Esophagus squamous epithelium (tissue), 5 donors: ENCODE results near the gene PACC1. TPM values are rescaled to one million over a fixed set of nuclear protein-coding genes. Genes with fewer than 3 reads are reported as not detected.
A peak's percentile ranks its signal among the peaks of the same experiment; 100 is the strongest.

Experiments
- DNase-seq: peaks from one replicate; lab custom pipeline; 2025; lab: John Stamatoyannopoulos, UW
- H3K27ac ChIP-seq, 4 donors: fragments of 200-600 bp; sonication (generic); one replicate each; pipeline ENCODE4 v1.5.1; 2016 to 2019; ENCODE audit warnings: mild to moderate bottlenecking in 1 of 4
- H3K27me3 ChIP-seq, 4 donors: fragments of 200-600 bp; sonication (generic); 1 replicate in 3 of 4; 2 replicates in 1 of 4; pipeline versions ENCODE4 v1.5.1 to v1.6.0; 2017 to 2021; ENCODE audit warnings: antibody characterized with exemption in 1 of 4
- H3K36me3 ChIP-seq, 3 donors: fragments of 200-600 bp; sonication (generic); one replicate each; pipeline ENCODE4 v1.5.1; 2016 to 2019
- H3K4me1 ChIP-seq, 3 donors: fragments of 200-600 bp; sonication (generic); one replicate each; pipeline ENCODE4 v1.5.1; 2017 to 2019
- H3K4me3 ChIP-seq, 4 donors: fragments of 200-600 bp; sonication (generic); 1 replicate in 3 of 4; 2 replicates in 1 of 4; pipeline ENCODE4 v1.5.1; 2016 to 2019; ENCODE audit warnings: mild to moderate bottlenecking in 2 of 4, moderate library complexity in 1 of 4
- H3K9me3 ChIP-seq, 3 donors: fragments of 200-600 bp; sonication (generic); one replicate each; pipeline ENCODE4 v1.5.1; 2016 to 2019
- POLR2A ChIP-seq, 4 donors: fragments of 450-650 bp; IDR thresholded peaks; one replicate each; pipeline ENCODE4 v1.6.1; 2017; ENCODE audit warnings: antibody characterized with exemption in 4 of 4, mild to moderate bottlenecking in 4 of 4, moderate library complexity in 3 of 4
- WGBS, 2 donors: methylation state at CpG; one replicate each; pipeline ENCODE4 v1.1.5; 2018; 5-methylcytosine and 5-hydroxymethylcytosine counted together
- intact Hi-C: fragments of 100-400 bp; cut with DNase I; formaldehyde crosslinking; loops from one replicate; pipeline ENCODE4 v1.15.0; 2022
- total RNA-seq, 4 donors: library from RNA; depleted of rRNA; stranded (reverse); fragments of >200 nt; gene quantifications; one replicate each; pipeline ENCODE4 v1.1.0, GENCODE V29; 2016
- TF ChIP-seq, protein P1 (sequence below), 6 experiments: fragments of 450-650 bp in 4 of 6; fragments of 200-600 bp in 2 of 6; sonication (generic) in 2 of 6; IDR thresholded peaks; one replicate each; pipeline ENCODE4 v1.5.1; 2016 to 2019; ENCODE audit warnings: antibody characterized with exemption in 6 of 6, mild to moderate bottlenecking in 4 of 6, moderate library complexity in 4 of 6
- donor health status: DM: yes; HTN: yes; CAD: no.

PACC1 gene
- total RNA-seq, 4 donors from 2014 or later, result 5.0 to 7.6 (median 6.3) TPM

DNA sequence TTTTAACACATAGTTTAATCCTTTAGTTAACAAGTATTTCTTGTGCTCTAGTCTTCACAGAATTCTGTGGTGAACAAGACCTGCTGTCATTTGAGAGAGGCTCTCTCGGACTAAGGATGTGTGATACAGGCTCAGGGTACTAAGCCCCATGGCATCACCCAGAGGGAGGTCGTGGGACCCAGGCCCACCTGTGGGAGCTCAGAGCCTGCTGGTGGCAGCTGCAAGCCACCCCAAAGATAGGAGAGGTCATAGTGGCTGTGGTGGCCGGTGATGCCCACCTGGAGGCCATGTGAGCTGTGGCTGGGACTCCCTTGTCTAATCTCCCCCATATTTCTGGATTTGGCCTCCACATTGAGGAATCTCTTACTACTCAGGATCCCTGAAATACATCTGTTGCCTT lies 40.1 kb upstream of the PACC1 start:
- H3K9me3 ChIP-seq, result no peaks in the 10 kb centered on the region
- intact Hi-C loops, result loop anchor here (5.0 to 10.0 kb wide), 2 partner anchors 87 to 390 kb away; no protein-coding TSS in a partner anchor
- H3K27ac ChIP-seq, result no peak overlapping the region
- no peaks in the 10 kb centered on the region for H3K27me3 ChIP-seq
- TF ChIP-seq, protein P1, sequence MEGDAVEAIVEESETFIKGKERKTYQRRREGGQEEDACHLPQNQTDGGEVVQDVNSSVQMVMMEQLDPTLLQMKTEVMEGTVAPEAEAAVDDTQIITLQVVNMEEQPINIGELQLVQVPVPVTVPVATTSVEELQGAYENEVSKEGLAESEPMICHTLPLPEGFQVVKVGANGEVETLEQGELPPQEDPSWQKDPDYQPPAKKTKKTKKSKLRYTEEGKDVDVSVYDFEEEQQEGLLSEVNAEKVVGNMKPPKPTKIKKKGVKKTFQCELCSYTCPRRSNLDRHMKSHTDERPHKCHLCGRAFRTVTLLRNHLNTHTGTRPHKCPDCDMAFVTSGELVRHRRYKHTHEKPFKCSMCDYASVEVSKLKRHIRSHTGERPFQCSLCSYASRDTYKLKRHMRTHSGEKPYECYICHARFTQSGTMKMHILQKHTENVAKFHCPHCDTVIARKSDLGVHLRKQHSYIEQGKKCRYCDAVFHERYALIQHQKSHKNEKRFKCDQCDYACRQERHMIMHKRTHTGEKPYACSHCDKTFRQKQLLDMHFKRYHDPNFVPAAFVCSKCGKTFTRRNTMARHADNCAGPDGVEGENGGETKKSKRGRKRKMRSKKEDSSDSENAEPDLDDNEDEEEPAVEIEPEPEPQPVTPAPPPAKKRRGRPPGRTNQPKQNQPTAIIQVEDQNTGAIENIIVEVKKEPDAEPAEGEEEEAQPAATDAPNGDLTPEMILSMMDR (IDR thresholded peaks at IDR 0.05), result no peak
- TF ChIP-seq POLR2A (IDR thresholded peaks at IDR 0.05), result no peak
- WGBS, 2 donors, result 60 to 100% methylated on average over 1 to 2 of the region's 3 CpGs
- no peak overlapping the region for H3K4me3 ChIP-seq
- DNase-seq, result no peak
- no peaks in the 10 kb centered on the region for H3K36me3 ChIP-seq
- peaks cover 0 to 26% (median 18%) of the 10 kb centered on the region in 3 donors for H3K4me1 ChIP-seq

DNA sequence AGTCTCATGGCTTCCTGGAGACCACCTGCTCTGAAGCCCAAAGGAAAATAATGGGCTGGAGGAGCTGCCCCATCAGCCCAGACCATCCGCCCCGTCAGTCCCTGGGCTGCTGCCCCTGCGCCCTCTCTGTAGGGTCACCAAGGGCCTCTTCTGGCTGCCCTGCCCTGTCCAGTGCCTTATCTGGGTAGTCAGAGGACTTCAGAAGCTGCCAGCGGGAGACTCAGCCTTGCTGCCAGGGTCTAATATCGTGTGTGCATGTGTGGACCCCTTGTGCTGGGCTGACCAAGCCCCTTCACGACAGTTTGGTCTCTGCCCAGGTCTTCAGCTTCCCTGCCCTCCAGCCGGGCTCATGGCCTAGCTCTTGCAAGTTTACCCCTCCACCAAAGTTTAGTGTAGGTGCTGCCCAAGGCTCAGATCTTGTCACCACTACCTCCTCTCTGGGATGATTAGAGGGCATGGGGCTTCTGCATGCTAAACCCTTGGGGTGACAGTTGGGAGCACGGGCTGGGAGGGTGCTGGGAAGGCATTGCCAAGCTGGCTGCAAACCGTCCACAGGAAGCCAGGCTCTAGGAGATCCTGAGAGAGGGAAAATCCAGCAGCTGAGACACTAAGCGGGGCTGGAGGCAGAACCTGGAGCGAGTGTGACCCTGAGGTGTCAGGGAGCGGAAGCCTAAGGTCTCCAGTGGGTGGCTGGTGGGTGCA lies 38.6 kb upstream of the PACC1 start:
- 63 to 82% methylated on average over 5 to 7 of the region's 12 CpGs for WGBS, 2 donors
- Histone ChIP-seq H3K4me3 (no peak overlapping the region), H3K9me3 (no peaks in the 10 kb centered on the region), H3K27me3 (no peaks in the 10 kb centered on the region), H3K27ac (peak overlapping the region in 3 of 4 donors; percentile 44 to 70 (median 50)), H3K4me1 (peaks cover 0 to 26% (median 18%) of the 10 kb centered on the region in 3 donors), H3K36me3 (no peaks in the 10 kb centered on the region)
- DNase-seq, result no peak
- no peak for TF ChIP-seq POLR2A (IDR thresholded peaks at IDR 0.05)
- TF ChIP-seq, protein P1 (IDR thresholded peaks at IDR 0.05), result no peak
- intact Hi-C loops, result loop anchor here (5.0 to 10.0 kb wide), 2 partner anchors 86 to 389 kb away; no protein-coding TSS in a partner anchor

DNA sequence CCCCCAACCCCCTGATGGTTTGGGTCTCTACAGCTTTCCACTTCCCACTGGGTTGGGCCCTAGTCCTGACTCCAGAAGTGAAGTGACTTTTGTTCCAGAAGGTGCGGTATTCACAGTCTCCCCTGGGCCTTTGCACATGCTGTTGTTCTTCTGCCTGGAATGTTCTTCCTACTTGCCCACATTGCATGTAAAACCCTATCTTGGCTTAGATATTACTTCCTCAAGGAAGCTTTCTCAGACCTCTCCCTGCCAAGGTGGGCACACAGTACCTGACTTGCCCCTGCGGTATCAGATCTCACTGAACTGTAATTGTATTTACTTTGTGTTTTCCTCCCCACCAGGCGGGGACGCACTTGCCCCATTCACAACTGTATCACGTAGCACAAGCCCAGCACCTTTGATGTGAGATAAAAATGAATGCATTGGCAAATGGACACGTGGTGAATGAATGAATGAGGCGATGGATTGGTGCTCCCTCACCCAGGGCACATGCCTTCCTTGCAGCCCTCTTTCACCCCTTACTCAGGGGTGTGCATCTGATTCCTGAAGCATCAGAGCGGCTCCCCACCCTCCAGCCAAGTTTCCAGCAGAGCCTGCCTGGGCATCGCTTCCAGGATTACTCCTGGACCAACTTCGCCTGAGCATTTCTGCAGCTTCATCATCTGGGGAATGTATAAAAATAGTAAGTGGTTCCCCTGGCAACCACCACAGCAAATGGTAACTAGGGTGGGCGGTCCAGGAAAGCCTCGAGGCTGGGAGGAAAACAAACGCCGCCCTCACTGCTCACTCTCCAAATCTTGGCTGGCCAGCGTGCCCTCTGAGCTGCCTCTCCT lies 37.9 kb upstream of the PACC1 start:
- intact Hi-C loops, result loop anchor here (5.0 to 10.0 kb wide), 2 partner anchors 85 to 388 kb away; no protein-coding TSS in a partner anchor
- 37 to 55% methylated on average over 11 to 15 of the region's 15 CpGs for whole genome bisulfite sequencing, 2 donors
- peaks cover 0 to 1% (median 0%) of the 10 kb centered on the region in 3 donors for H3K36me3 ChIP-seq
- peaks cover 0 to 26% (median 18%) of the 10 kb centered on the region in 3 donors for H3K4me1 ChIP-seq
- no peaks in the 10 kb centered on the region for H3K27me3 ChIP-seq
- no peak for DNase-seq
- peak overlapping the region in 3 of 4 donors; percentile 44 to 70 (median 50) for H3K27ac ChIP-seq
- H3K9me3 ChIP-seq, result no peaks in the 10 kb centered on the region
- no peak overlapping the region for H3K4me3 ChIP-seq
- no peak for TF ChIP-seq POLR2A (IDR thresholded peaks at IDR 0.05)
- TF ChIP-seq, protein P1 (IDR thresholded peaks at IDR 0.05), result no peak

DNA sequence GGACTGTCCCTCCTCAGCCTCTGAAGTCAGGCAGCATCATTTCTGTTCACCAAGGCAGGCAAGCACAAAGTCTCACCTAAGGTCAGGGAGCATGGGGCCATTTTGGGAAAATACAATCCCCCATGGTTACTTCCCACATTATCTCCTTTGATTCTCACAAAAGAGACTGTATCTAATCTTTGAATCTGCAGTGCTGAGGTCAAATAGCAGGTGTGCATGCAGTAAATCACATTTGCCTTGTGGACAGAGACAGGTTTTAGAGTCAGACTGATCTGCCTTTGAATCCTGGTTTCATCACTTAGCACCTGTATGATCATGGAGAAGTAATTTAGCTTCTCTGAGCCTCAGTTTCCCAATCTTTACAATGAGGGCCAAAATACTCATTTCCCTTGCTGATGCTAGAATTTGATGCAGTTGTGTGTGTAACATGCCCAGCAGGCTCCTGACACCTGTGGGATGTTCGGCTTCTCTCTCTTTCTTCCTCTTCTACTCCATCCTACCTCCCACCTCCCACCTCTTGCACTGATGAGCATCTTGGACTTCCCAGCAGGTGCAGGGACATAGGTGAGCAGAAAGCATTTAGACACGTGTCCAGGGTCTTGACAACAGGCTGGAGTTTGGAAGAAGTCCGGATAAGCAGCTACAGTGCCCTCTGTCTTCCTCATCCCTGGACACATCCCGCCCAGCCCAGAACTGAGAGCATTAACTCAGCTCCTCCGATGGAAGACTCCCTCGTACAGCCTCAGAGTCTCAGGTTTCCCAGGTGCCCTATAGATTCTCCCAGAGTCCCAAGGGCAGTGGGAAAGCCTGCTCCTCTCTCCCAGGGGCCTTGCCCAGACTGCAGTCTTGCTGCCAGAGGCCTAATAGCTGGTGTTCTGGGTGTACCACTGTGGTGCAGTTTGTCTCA lies 37.0 kb upstream of the PACC1 start:
- 95 to 100% methylated on average over 2 to 6 of the region's 6 CpGs for WGBS, 2 donors
- H3K4me1 ChIP-seq, result peaks cover 0 to 26% (median 18%) of the 10 kb centered on the region in 3 donors
- H3K27me3 ChIP-seq, result no peaks in the 10 kb centered on the region
- H3K27ac ChIP-seq, result no peak overlapping the region
- no peak for DNase-seq
- no peaks in the 10 kb centered on the region for H3K9me3 ChIP-seq
- intact Hi-C loops, result loop anchor here (5.0 to 10.0 kb wide), 2 partner anchors 84 to 387 kb away; no protein-coding TSS in a partner anchor
- H3K4me3 ChIP-seq, result no peak overlapping the region
- no peak for TF ChIP-seq POLR2A (IDR thresholded peaks at IDR 0.05)
- TF ChIP-seq, protein P1 (IDR thresholded peaks at IDR 0.05), result no peak
- peaks cover 0 to 10% (median 0%) of the 10 kb centered on the region in 3 donors for H3K36me3 ChIP-seq
